ENCODE measurements around the gene LRP6.
A peak's percentile ranks its signal among the peaks of the same experiment; 100 is the strongest.

Gene LRP6

DNA sequence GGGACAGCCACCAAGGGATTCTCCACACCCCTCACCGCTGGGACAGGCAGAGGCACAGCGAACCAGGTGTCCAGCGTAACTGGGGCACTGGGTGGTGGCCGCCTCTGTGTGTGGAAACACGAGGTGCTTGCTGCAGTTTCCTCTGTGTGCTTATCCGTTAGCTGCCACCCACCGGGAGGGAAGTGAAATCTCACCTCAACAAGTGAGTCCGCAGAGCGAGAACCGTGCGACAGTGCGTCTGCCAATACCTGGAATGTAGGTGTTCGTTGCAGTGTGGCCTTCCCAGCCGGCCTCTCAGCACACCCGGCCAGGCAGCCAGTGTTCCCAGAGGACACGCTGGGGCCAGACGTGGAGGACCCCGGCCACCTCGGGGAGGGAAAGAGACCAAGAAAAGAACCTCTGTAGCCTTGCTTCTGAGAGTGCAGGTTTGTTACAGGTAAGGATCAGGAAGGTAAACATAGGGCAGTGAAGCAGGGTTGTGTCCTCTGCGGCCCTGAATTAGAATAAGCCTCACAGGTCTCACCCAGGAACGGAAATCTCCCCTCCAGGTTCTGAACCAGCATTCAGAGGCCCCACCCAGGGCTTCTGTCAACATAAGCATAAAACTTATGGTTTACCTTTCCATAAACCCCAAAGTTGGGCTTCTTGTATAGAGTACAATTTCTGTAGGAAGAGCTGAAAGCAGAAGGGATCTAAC lies 194.6 kb downstream of the LRP6 start:
- Histone ChIP-seq H3K4me1 (ENCODE audit: control insufficient read depth in 2 of 2, insufficient read depth in 1 of 2, low read depth in 1 of 2, low read length in 2 of 2) (no peaks in the 10 kb centered on the region), H3K27ac (replicated peaks; ENCODE audit: low read length) (no peak overlapping the region), H3K9me3 (replicated peaks in 1 of 2; ENCODE audit: control insufficient read depth in 2 of 2, insufficient read depth in 1 of 2, low read depth in 1 of 2, low read length in 2 of 2) (no peaks in the 10 kb centered on the region), H3K4me2 (ENCODE audit: insufficient read depth, low read length, poor library complexity, severe bottlenecking) (no peak overlapping the region), H4K91ac (ENCODE audit: low read depth, low read length, poor library complexity) (no peak overlapping the region), H3K36me3 (replicated peaks in 1 of 2; ENCODE audit: control insufficient read depth in 2 of 2, insufficient read depth in 2 of 2, low read length in 2 of 2) (no peaks in the 10 kb centered on the region), H2AK5ac (ENCODE audit: low read depth, low read length) (no peak overlapping the region), H4K8ac (ENCODE audit: low read depth, low read length) (no peak overlapping the region), H3K18ac (ENCODE audit: low read length) (peak overlapping the region; percentile 44), H2BK12ac (ENCODE audit: low read length) (no peak overlapping the region), H3K23ac (ENCODE audit: low read depth, low read length, poor library complexity) (peak overlapping the region; percentile 80), H2BK15ac (ENCODE audit: low read length) (no peak overlapping the region), H3K4me3 (ENCODE audit: low read length in 2 of 2) (no peak overlapping the region), H3K4ac (ENCODE audit: low read length) (no peak overlapping the region), H3K9ac (ENCODE audit: low read depth, low read length, poor library complexity) (no peak overlapping the region), H3K27me3 (ENCODE audit: control insufficient read depth in 3 of 3, insufficient read depth in 3 of 3, low read depth in 1 of 3, low read length in 3 of 3) (no peaks in the 10 kb centered on the region), H3K79me1 (ENCODE audit: low read depth, low read length) (no peaks in the 10 kb centered on the region), H2AFZ (ENCODE audit: low read length) (no peak overlapping the region), H2BK120ac (ENCODE audit: low read depth, low read length) (no peak overlapping the region), H3K14ac (ENCODE audit: low read length) (no peak overlapping the region), H2BK5ac (ENCODE audit: low read length) (no peak overlapping the region)
- no CpG with 5 or more reads among the region's 21 CpGs for WGBS, 2 donors (ENCODE audit: extremely low coverage in 2 of 2, insufficient read length in 2 of 2, insufficient replicate concordance in 1 of 2)
- no peak for DNase-seq (ENCODE audit: low spot score)

DNA sequence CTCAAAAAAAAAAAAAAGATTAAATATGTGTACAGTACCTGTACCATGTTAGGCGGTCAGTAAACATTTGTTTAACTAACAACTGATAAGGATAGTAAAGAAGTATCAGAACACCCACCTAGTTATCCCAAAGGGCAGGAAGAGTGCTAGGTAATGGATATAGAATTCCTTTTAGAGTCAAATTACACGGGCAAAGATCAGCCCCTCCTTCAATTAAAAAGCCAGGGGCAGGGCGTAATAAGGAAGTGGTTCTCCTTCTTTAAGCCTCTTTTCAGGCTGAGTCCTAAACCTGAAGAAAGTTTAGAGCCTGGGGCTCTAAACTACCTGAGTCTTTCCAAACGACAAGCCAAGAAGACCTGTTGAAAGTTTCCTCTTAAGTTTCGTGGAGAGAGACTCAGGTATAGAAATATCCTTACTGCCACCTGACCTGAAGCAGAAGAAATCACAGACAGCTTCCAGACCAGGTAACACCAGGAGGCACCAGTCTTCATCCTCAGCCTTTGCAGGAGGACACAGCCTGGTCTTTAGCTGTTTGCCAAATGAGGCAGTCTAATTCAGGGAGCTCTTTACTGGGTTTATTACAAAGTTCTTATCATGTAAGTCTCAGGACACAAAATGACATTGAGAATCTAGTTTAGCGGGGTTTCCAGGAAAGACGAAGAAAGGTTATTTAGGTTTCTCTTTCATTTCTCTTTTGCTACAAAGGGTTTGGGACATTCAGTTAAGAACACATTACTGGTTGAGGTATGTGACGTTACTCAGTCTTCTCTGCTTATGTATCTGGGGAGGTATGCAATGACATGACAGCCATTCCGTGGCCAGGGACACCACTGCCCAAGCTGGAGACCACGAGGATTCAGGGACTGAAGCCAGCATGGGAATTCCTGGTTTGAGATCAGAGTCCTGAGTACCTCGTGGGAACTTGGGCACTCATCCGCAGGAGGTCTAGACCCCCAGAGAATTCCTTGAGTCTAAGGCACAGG lies 195.9 kb downstream of the LRP6 start, which contains the start of gene BCL2L14:
BCL2L14 (plus strand) TSS at position 266 of the 983 bp plus-strand sequence. CDS start 8,367 bp downstream, outside the sequence.
- no peak for DNase-seq (ENCODE audit: low spot score)
- Histone ChIP-seq H3K4ac (ENCODE audit: low read length) (no peak within 1 kb of the TSS), H2BK12ac (ENCODE audit: low read length) (no peak within 1 kb of the TSS), H3K27ac (replicated peaks; ENCODE audit: low read length) (no peak within 1 kb of the TSS), H3K14ac (ENCODE audit: low read length) (no peak within 1 kb of the TSS), H2AFZ (ENCODE audit: low read length) (no peak within 1 kb of the TSS), H3K9ac (ENCODE audit: low read depth, low read length, poor library complexity) (no peak within 1 kb of the TSS), H3K9me3 (replicated peaks in 1 of 2; ENCODE audit: control insufficient read depth in 2 of 2, insufficient read depth in 1 of 2, low read depth in 1 of 2, low read length in 2 of 2) (no peaks in the 10 kb centered on the region), H2BK120ac (ENCODE audit: low read depth, low read length) (no peak within 1 kb of the TSS), H3K23ac (ENCODE audit: low read depth, low read length, poor library complexity) (peak within 1 kb of the TSS; percentile 80), H4K8ac (ENCODE audit: low read depth, low read length) (no peak within 1 kb of the TSS), H2AK5ac (ENCODE audit: low read depth, low read length) (no peak within 1 kb of the TSS), H2BK15ac (ENCODE audit: low read length) (no peak within 1 kb of the TSS), H3K18ac (ENCODE audit: low read length) (no peak within 1 kb of the TSS), H3K79me1 (ENCODE audit: low read depth, low read length) (no peaks in the 10 kb centered on the region), H4K91ac (ENCODE audit: low read depth, low read length, poor library complexity) (no peak within 1 kb of the TSS), H3K4me2 (ENCODE audit: insufficient read depth, low read length, poor library complexity, severe bottlenecking) (no peak within 1 kb of the TSS), H3K36me3 (replicated peaks in 1 of 2; ENCODE audit: control insufficient read depth in 2 of 2, insufficient read depth in 2 of 2, low read length in 2 of 2) (no peaks in the 10 kb centered on the region), H3K27me3 (ENCODE audit: control insufficient read depth in 3 of 3, insufficient read depth in 3 of 3, low read depth in 1 of 3, low read length in 3 of 3) (no peaks in the 10 kb centered on the region), H3K4me1 (ENCODE audit: control insufficient read depth in 2 of 2, insufficient read depth in 1 of 2, low read depth in 1 of 2, low read length in 2 of 2) (no peaks in the 10 kb centered on the region), H2BK5ac (ENCODE audit: low read length) (no peak within 1 kb of the TSS), H3K4me3 (ENCODE audit: low read length in 2 of 2) (no peak within 1 kb of the TSS)
- WGBS, 2 donors (ENCODE audit: extremely low coverage in 2 of 2, insufficient read length in 2 of 2, insufficient replicate concordance in 1 of 2) = no CpG with 5 or more reads among the region's 12 CpGs

GRCh38 chr12:12069821-12070548 lies 196.9 kb downstream of the LRP6 start:
- H3K4me2 ChIP-seq (ENCODE audit: insufficient read depth, low read length, poor library complexity, severe bottlenecking) = no peak overlapping the region
- no peaks in the 10 kb centered on the region for H3K27me3 ChIP-seq (ENCODE audit: control insufficient read depth in 3 of 3, insufficient read depth in 3 of 3, low read depth in 1 of 3, low read length in 3 of 3)
- H3K79me1 ChIP-seq (ENCODE audit: low read depth, low read length) = no peaks in the 10 kb centered on the region
- no peak for DNase-seq (ENCODE audit: low spot score)
- H3K36me3 ChIP-seq (replicated peaks in 1 of 2; ENCODE audit: control insufficient read depth in 2 of 2, insufficient read depth in 2 of 2, low read length in 2 of 2) = no peaks in the 10 kb centered on the region
- H3K18ac ChIP-seq (ENCODE audit: low read length) = no peak overlapping the region
- no peak overlapping the region for H4K91ac ChIP-seq (ENCODE audit: low read depth, low read length, poor library complexity)
- no peak overlapping the region for H3K9ac ChIP-seq (ENCODE audit: low read depth, low read length, poor library complexity)
- H2AK5ac ChIP-seq (ENCODE audit: low read depth, low read length) = no peak overlapping the region
- no peaks in the 10 kb centered on the region for H3K9me3 ChIP-seq (replicated peaks in 1 of 2; ENCODE audit: control insufficient read depth in 2 of 2, insufficient read depth in 1 of 2, low read depth in 1 of 2, low read length in 2 of 2)
- H2BK120ac ChIP-seq (ENCODE audit: low read depth, low read length) = no peak overlapping the region
- no peak overlapping the region for H2BK5ac ChIP-seq (ENCODE audit: low read length)
- WGBS, 2 donors (ENCODE audit: extremely low coverage in 2 of 2, insufficient read length in 2 of 2, insufficient replicate concordance in 1 of 2) = 100% methylated on average over 1 of the region's 14 CpGs
- H3K4me1 ChIP-seq (ENCODE audit: control insufficient read depth in 2 of 2, insufficient read depth in 1 of 2, low read depth in 1 of 2, low read length in 2 of 2) = no peaks in the 10 kb centered on the region
- no peak overlapping the region for H2BK15ac ChIP-seq (ENCODE audit: low read length)
- no peak overlapping the region for H4K8ac ChIP-seq (ENCODE audit: low read depth, low read length)
- H3K4ac ChIP-seq (ENCODE audit: low read length) = no peak overlapping the region
- no peak overlapping the region for H3K23ac ChIP-seq (ENCODE audit: low read depth, low read length, poor library complexity)
- no peak overlapping the region for H2AFZ ChIP-seq (ENCODE audit: low read length)
- H2BK12ac ChIP-seq (ENCODE audit: low read length) = no peak overlapping the region
- H3K27ac ChIP-seq (replicated peaks; ENCODE audit: low read length) = no peak overlapping the region
- H3K4me3 ChIP-seq (ENCODE audit: low read length in 2 of 2) = no peak overlapping the region
- no peak overlapping the region for H3K14ac ChIP-seq (ENCODE audit: low read length)

Measured in neuronal stem cell (in vitro differentiated cells).